Caco-2 (cell line): ENCODE measurements around the gene SIPA1. TPM values are rescaled to one million over a fixed set of nuclear protein-coding genes. Genes with fewer than 3 reads are reported as not detected.

ENCODE experiments used
- BruUV-seq: library from RNA; stranded (reverse); fragments of 400-500 nt; replicated peaks from 2 replicates; lab custom pipeline; 2021; lab: Mats Ljungman, UMichigan
- CTCF ChIA-PET: fragments of 300-600 bp; sonication (Branson Sonifier 250); formaldehyde crosslinking; loops from one replicate; lab custom pipeline; 2022; ENCODE audit warnings: antibody characterized with exemption; lab: Charles Lee
- POLR2A ChIA-PET: fragments of 300-600 bp; sonication (Branson Sonifier 250); formaldehyde crosslinking; loops from one replicate; lab custom pipeline; 2022; ENCODE audit warnings: antibody characterized with exemption; lab: Charles Lee
- DNase-seq, 2 experiments: peaks; one replicate each; pipeline versions ENCODE4 v3.0.0 to v3.0.0-alpha.2; 2020 to 2022
- H3K27me3 ChIP-seq: replicated peaks from 2 replicates; pipeline ENCODE4 v1.6.0; 2011; ENCODE audit warnings: low read length; ENCODE audit not compliant: control insufficient read depth, insufficient read depth
- H3K36me3 ChIP-seq: 2 replicates; pipeline ENCODE4 v1.5.1; 2011; ENCODE audit warnings: low read length; ENCODE audit not compliant: control insufficient read depth, insufficient read depth
- H3K4me1 ChIP-seq: fragments of 250-450 bp; sonication (Bioruptor Pico); 2 replicates; pipeline ENCODE4 v1.5.1; 2020; ENCODE audit warnings: mild to moderate bottlenecking
- H3K4me3 ChIP-seq: 2 replicates; pipeline ENCODE4 v1.5.1; 2011; ENCODE audit warnings: low read depth, mild to moderate bottlenecking, control low read depth, low read length
- H3K9me3 ChIP-seq: fragments of 250-450 bp; sonication (Bioruptor Pico); 2 replicates; pipeline ENCODE4 v1.5.1; 2020; ENCODE audit warnings: mild to moderate bottlenecking, moderate library complexity
- H3K27ac Mint-ChIP-seq: one replicate; pipeline ENCODE4 v1.8.0; 2022; ENCODE audit warnings: mixed read lengths; ENCODE audit not compliant: unreplicated experiment
- H3K27me3 Mint-ChIP-seq: one replicate; pipeline ENCODE4 v1.8.0; 2022; ENCODE audit warnings: mixed read lengths; ENCODE audit not compliant: insufficient read depth, unreplicated experiment
- H3K36me3 Mint-ChIP-seq: one replicate; pipeline ENCODE4 v1.8.0; 2022; ENCODE audit warnings: mild to moderate bottlenecking, mixed read lengths; ENCODE audit not compliant: insufficient read depth, unreplicated experiment
- H3K4me1 Mint-ChIP-seq: one replicate; pipeline ENCODE4 v1.8.0; 2022; ENCODE audit warnings: low read depth, mixed read lengths; ENCODE audit not compliant: unreplicated experiment
- H3K4me3 Mint-ChIP-seq: one replicate; pipeline ENCODE4 v1.8.0; 2022; ENCODE audit warnings: mild to moderate bottlenecking, moderate library complexity, mixed read lengths; ENCODE audit not compliant: unreplicated experiment
- H3K9me3 Mint-ChIP-seq: one replicate; pipeline ENCODE4 v1.8.0; 2022; ENCODE audit warnings: mixed read lengths; ENCODE audit not compliant: unreplicated experiment
- CTCF ChIP-seq, 2 experiments: fragments of 200-600 bp in 1 of 2; IDR thresholded peaks; 1 replicate in 1 of 2; 2 replicates in 1 of 2; pipeline versions ENCODE4 v1.5.1 to v1.8.0; 2011 to 2022; ENCODE audit warnings: antibody characterized with exemption in 1 of 2, control low read depth in 1 of 2, inconsistent platforms in 1 of 2, low read depth in 1 of 2, low read length in 1 of 2, mild to moderate bottlenecking in 1 of 2, moderate library complexity in 1 of 2; ENCODE audit not compliant: insufficient read depth in 1 of 2, severe bottlenecking in 1 of 2, unreplicated experiment in 1 of 2
- intact Hi-C: fragments of 100-400 bp; cut with micrococcal nuclease; formaldehyde crosslinking; loops from one replicate; pipeline ENCODE4 v1.10.0; 2022; ENCODE audit not compliant: unreplicated experiment
- total RNA-seq: library from RNA; stranded (reverse); gene quantifications from 2 replicates; pipeline ENCODE4 v1.2.3, GENCODE V29; 2022

The SIPA1 gene
- total RNA-seq, 1 experiment from 2014 or later: 30.5 TPM

- Mint-ChIP-seq H3K4me1 (peaks cover 12% of the 10 kb centered on the region), H3K9me3 (no peaks in the 10 kb centered on the region), H3K4me3 (peak overlapping the region; percentile 96), H3K27ac (peak overlapping the region; percentile 96), H3K36me3 (peaks cover 69% of the 10 kb centered on the region), H3K27me3 (no peaks in the 10 kb centered on the region)
- TF ChIP-seq CTCF (IDR thresholded peaks at IDR 0.05; ENCODE audit: insufficient read depth in 1 of 2, low read depth in 1 of 2, low read length in 1 of 2, severe bottlenecking in 1 of 2, unreplicated experiment in 1 of 2): no peak
- Histone ChIP-seq H3K9me3 (no peaks in the 10 kb centered on the region), H3K36me3 (peaks cover 6% of the 10 kb centered on the region), H3K27me3 (no peaks in the 10 kb centered on the region), H3K4me3 (peak overlapping the region; percentile 85), H3K4me1 (peaks cover 17% of the 10 kb centered on the region)
- DNase-seq: no peak
- ChIA-PET POLR2A (no interaction called here), CTCF (no interaction called here)
- BruUV-seq: no TSS peak
- intact Hi-C loops: no loop called here
Observed at GRCh38 chr11:65617136-65617850, 20.6 kb upstream of the SIPA1 start.

GRCh38 chr11:65617990-65618751, 19.7 kb upstream of the SIPA1 start:
- no peak overlapping the region for H3K27ac Mint-ChIP-seq
- Histone ChIP-seq H3K4me3 (no peak overlapping the region), H3K36me3 (peaks cover 4% of the 10 kb centered on the region), H3K9me3 (no peaks in the 10 kb centered on the region), H3K4me1 (peaks cover 8% of the 10 kb centered on the region), H3K27me3 (no peaks in the 10 kb centered on the region)
- peaks cover 8% of the 10 kb centered on the region for H3K4me1 Mint-ChIP-seq
- TF ChIP-seq CTCF (IDR thresholded peaks at IDR 0.05; ENCODE audit: insufficient read depth in 1 of 2, low read depth in 1 of 2, low read length in 1 of 2, severe bottlenecking in 1 of 2, unreplicated experiment in 1 of 2): no peak
- H3K36me3 Mint-ChIP-seq: peaks cover 73% of the 10 kb centered on the region
- no peaks in the 10 kb centered on the region for H3K27me3 Mint-ChIP-seq
- no peak for DNase-seq
- no peaks in the 10 kb centered on the region for H3K9me3 Mint-ChIP-seq
- BruUV-seq: no TSS peak
- intact Hi-C loops: no loop called here
- ChIA-PET CTCF (no interaction called here), POLR2A (no interaction called here)
- no peak overlapping the region for H3K4me3 Mint-ChIP-seq

GRCh38 chr11:65618763-65619162, 19.1 kb upstream of the SIPA1 start:
- CTCF ChIA-PET: no interaction called here
- H3K27me3 Mint-ChIP-seq: no peaks in the 10 kb centered on the region
- POLR2A ChIA-PET: no interaction called here
- no peaks in the 10 kb centered on the region for H3K9me3 Mint-ChIP-seq
- no peak for DNase-seq
- intact Hi-C loops: no loop called here
- peaks cover 8% of the 10 kb centered on the region for H3K4me1 Mint-ChIP-seq
- Histone ChIP-seq H3K4me1 (0 out of 2 replicates have a peak, but pooled peaks cover 6% of the 10 kb centered on the region), H3K27me3 (no peaks in the 10 kb centered on the region), H3K4me3 (no peak overlapping the region), H3K9me3 (no peaks in the 10 kb centered on the region), H3K36me3 (peaks cover 4% of the 10 kb centered on the region)
- TF ChIP-seq CTCF (IDR thresholded peaks at IDR 0.05; ENCODE audit: insufficient read depth in 1 of 2, low read depth in 1 of 2, low read length in 1 of 2, severe bottlenecking in 1 of 2, unreplicated experiment in 1 of 2): no peak
- no peak overlapping the region for H3K4me3 Mint-ChIP-seq
- BruUV-seq: no TSS peak
- no peak overlapping the region for H3K27ac Mint-ChIP-seq
- H3K36me3 Mint-ChIP-seq: peaks cover 76% of the 10 kb centered on the region
